GM12874 (cell line): ENCODE results near the gene FEM1B.

Experiments used
- TF ChIP-seq, protein P1 (sequence below): IDR thresholded peaks from 2 replicates; pipeline ENCODE4 v1.5.1; 2011; ENCODE audit warnings: low read depth, mild to moderate bottlenecking, control low read depth, low read length, moderate library complexity; ENCODE audit not compliant: insufficient read depth

FEM1B gene

DNA sequence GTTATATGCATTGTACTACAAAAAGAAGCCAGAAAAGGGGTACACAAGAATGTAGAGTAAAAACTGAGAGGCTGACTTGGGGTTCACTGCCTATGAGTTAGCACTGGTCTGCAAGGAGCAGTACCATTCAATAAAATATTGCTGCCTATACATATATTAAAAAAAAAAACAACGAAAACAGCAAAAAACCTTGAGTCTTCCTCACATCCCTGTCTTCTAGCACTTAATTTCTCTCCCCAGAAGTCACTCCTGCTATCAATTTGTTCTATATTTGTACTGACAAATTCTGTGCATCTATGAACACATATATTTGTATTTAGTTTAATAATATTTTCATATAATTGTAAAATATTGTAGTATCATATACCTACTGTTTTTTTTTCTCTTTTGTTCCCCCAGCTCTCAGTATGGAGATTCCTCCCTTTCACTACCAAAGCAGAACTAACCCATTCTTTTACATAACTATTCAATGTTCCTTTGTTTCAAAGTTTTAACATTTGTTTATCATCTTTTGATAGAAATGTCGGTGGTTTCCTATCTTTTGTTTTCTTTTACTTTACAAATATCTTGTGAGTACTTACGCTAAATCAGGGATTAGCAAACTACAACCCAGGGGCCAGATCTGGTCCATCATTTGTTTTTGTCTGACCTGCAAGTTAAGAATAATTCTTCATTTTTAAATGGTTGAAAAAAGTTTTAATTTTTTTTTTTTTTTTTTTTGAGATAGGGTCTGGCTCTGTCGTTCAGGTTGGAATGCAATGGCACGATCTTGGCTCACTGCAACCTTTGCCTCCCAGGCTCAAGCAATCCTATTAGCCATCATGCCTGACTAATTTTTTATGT, 14.8 kb upstream of the FEM1B start:
- TF ChIP-seq, protein P1, sequence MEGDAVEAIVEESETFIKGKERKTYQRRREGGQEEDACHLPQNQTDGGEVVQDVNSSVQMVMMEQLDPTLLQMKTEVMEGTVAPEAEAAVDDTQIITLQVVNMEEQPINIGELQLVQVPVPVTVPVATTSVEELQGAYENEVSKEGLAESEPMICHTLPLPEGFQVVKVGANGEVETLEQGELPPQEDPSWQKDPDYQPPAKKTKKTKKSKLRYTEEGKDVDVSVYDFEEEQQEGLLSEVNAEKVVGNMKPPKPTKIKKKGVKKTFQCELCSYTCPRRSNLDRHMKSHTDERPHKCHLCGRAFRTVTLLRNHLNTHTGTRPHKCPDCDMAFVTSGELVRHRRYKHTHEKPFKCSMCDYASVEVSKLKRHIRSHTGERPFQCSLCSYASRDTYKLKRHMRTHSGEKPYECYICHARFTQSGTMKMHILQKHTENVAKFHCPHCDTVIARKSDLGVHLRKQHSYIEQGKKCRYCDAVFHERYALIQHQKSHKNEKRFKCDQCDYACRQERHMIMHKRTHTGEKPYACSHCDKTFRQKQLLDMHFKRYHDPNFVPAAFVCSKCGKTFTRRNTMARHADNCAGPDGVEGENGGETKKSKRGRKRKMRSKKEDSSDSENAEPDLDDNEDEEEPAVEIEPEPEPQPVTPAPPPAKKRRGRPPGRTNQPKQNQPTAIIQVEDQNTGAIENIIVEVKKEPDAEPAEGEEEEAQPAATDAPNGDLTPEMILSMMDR: no peak

GRCh38 chr15:68264282-68264681, 13.3 kb upstream of the FEM1B start:
- TF ChIP-seq, protein P1: no peak

- TF ChIP-seq, protein P1: no peak
Measured at GRCh38 chr15:68265081-68265480, 12.5 kb upstream of the FEM1B start.

DNA sequence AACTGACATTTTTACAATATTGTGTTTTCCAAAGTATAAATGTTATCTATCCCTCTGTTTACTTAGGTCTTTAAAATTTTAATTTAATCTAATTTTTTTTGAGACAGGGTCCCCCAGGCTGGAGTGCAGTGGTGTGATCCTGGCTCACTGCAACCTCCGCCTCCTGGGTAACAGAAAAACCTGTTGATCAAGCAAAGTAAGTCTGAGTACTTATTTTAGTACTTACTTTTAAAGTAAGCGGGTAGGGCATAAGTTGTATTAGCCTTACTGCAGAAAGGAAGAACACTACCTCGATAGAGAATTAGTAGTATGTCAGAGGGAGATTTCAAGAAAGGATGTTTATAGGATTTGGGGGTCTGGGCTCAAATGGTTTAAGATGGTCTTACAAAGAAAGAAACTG, 11.9 kb upstream of the FEM1B start:
- TF ChIP-seq, protein P1: no peak

DNA sequence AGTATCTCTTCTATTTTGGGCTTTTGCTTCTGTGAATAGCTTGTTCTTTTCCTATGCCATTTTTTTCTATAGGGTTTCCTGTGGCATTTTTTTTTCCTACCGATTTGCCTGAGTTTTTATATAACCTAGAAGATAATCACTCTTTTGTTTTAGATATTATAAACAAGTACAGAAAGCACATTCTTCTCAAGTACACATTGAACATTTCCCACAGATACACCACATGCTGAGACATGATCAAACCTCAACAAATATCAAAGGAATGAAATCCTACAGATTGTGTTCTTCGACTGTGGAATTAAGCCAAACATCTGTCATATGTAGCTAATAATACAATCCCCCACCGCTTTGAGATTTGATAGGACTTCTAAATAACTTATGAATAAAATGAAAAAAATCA, 9.1 kb upstream of the FEM1B start:
- TF ChIP-seq, protein P1: no peak

GRCh38 chr15:68271854-68272471, 5.6 kb upstream of the FEM1B start:
- TF ChIP-seq, protein P1: no peak

- TF ChIP-seq, protein P1: no peak
Measured at GRCh38 chr15:68272721-68273271, 4.7 kb upstream of the FEM1B start.
